GM21786 (cell line): Measurements from ENCODE around the gene COX7A2.

Source experiments
- ATAC-seq: cut with Tn5 transposase; IDR thresholded peaks from one replicate; pipeline ENCODE4 v1.9.1; 2021; ENCODE audit not compliant: unreplicated experiment

COX7A2 gene

DNA sequence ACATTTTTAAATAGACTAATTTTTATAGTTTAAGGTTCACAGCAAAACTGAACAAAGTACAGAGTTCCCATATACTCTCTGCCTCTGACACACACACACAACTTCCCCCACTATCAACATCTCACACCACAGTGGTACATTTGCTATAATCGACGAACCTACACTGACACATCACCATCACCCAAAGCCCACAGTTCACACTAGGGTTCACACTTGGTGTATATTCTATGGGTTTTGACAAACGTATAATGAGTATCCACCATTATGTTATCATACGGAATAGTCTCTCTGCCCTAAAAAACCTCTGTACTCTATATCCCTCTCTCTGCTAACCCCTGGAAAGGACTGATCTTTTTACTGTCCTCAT, 25.4 kb upstream of the COX7A2 start:
- no peak for ATAC-seq

GRCh38 chr6:75268121-75268987, 24.8 kb upstream of the COX7A2 start:
- no peak for ATAC-seq

- ATAC-seq, result no peak
Observed at GRCh38 chr6:75267461-75267860, 23.9 kb upstream of the COX7A2 start.

DNA sequence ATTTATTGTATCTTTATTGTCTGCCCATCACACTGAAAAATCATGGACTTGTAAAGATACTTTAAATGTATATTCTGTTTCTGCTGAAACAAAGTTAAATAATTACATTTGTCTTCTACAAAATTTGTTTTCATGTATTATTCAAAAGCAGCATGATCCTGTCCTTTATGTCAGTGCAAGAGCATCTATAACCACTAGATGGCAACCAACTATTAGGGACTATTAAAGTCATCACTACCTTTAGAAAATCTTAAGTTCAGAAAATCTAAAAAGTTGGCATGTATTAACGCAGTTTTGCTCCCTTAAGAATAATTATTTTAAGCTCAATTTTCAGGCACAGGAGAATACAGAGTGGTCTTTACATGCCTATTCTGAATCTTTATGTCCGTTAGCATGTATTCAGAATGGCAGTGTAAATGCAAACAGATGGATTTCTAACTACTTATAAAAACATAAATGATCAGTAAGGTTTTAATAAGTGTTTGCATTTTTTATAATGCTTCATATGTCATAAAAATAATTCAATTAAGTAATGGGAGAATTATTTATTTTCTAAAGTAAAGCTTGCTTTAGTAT, 23.2 kb upstream of the COX7A2 start:
- peak; percentile 81 for ATAC-seq

GRCh38 chr6:75263401-75263750, 19.8 kb upstream of the COX7A2 start:
- ATAC-seq, result no peak

DNA sequence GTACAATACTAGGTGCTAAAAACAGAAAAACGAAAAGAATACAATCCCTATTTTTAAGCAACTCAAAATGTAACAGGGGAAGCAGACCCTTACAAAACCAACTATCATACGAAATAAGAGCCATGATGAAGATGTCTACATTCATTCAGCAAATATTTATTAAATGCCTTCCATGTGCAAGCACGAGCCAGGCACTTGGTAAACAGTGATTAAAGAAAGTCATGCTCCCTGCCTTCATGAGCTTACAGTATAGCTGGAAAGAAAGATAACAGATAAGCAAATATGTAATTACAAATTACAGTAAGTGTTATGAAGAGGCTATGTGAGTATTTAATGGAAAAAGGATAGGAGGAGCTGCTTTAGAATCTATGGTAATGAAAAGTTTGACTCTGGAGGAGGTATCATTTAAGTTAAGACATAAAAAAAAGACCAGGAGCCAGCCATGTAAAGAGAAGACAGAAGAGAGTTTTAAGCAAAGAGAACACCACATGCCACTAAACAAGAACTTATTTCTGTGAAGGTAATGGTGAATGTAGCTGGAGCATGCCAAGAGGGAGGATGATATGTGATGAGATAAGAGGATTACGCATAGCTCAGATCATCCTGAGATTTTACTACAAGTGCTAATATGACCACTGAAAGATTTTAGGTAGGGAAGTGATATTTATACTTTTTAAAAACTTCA, 19.3 kb upstream of the COX7A2 start:
- no peak for ATAC-seq

DNA sequence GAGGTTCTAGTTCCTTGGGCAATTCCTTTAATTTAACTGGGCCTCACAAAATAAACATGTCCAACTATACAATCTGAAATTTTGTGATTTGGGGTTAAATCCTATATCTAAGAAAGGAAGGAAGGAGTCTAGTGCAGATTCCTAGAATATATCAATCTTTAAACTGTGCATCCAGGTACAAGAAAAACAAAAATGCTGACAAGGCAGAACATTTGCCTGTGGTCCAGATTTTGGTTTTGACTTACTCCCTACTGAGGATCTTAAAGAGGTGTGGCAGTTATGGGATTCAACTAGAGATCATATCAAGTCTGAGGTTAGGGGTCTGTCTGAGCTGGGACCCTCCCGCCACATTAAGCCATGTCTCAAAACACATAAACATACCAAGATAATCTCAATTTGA, 17.7 kb upstream of the COX7A2 start:
- no peak for ATAC-seq

GRCh38 chr6:75257343-75258087, 13.9 kb upstream of the COX7A2 start:
- ATAC-seq, result no peak

GRCh38 chr6:75250552-75250951, 7.0 kb upstream of the COX7A2 start:
- no peak for ATAC-seq

DNA sequence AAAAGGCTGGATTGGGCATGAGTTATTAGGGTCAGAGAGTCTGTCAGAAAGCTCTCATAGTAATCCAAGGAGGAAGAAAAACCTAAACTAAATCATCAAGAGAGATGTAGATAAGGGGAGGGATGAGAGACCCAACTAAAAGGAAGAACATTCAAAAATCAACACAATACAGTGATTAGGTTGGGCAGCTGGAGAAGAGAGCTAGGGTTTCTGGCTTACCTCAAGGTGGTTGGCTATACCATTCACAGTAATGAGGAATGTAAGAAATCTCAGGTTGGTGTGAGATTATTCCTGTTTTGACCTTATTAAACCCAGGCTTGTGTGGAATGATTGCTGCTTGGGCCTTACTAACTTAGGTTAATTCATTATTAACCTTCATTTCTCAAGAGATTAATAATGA, 6.2 kb upstream of the COX7A2 start:
- no peak for ATAC-seq

DNA sequence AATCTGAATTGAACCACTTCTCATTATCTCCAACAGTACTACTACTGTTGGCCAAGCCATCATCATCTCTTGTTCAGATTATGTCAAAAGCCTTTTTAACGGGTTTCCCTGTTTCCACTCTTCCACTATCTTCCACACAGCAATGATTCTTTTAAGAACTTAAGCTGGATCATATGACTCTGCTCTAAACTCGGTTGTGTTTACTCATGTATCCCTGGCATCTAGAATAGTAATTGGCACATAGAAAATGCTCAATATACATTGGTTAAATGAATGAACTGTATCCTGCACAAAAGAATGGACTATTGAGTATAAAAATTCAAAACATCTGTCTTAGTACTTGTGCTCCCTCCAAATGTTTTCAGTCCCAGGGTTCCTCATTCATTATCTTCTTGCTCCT, 2.8 kb upstream of the COX7A2 start:
- ATAC-seq, result no peak

- ATAC-seq, result peak; percentile 6
Observed at GRCh38 chr6:75244063-75244584, 523 bp upstream of the COX7A2 start.

GRCh38 chr6:75236630-75237029, 7.0 kb downstream of the COX7A2 start:
- no peak for ATAC-seq

GRCh38 chr6:75235271-75235670, 8.3 kb downstream of the COX7A2 start:
- ATAC-seq, result no peak

GRCh38 chr6:75234126-75234865, 9.3 kb downstream of the COX7A2 start:
- ATAC-seq, result no peak

- ATAC-seq, result no peak
Observed at GRCh38 chr6:75233092-75233615, 10.4 kb downstream of the COX7A2 start.

- ATAC-seq, result no peak
Observed at GRCh38 chr6:75230484-75231325, 12.9 kb downstream of the COX7A2 start.

GRCh38 chr6:75224303-75224926, 19.2 kb downstream of the COX7A2 start:
- ATAC-seq, result no peak

DNA sequence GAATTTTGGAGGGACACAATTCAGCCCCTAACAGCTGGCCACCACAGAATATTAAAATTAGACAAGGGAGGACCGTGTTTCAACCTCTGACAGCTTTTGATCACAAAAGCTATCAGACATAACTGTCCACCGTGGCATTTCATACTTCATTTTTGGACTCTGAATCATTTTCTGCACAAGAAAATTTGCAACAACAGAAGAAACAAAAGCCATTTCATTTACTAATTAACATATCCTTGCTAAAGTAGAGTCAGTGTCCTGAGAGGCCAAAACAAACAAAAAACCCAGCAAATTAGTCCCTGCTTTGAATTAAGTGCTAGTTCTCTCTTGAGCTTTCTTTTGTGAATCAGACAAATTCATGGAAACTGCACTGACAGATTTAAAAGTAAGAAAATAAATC, 20.2 kb downstream of the COX7A2 start:
- no peak for ATAC-seq
